ENCODE data around the gene ZNF274.

- TF ChIP-seq CTCF (IDR thresholded peaks at IDR 0.05) (no peak), POLR2A (IDR thresholded peaks at IDR 0.05) (no peak), POLR2AphosphoS5 (IDR thresholded peaks at IDR 0.05; ENCODE audit: insufficient read depth in 1 of 2, low read depth in 1 of 2) (no peak)
These were observed 21.1 kb downstream of the ZNF274 start for GRCh38 chr19:58203814-58204475.

Data from vagina (tissue), 2 donors.